ENCODE data around the gene MAGI3. TPM values are rescaled to one million over a fixed set of nuclear protein-coding genes. Genes with fewer than 3 reads are reported as not detected.
"Not testable (repeated sequence)": the region's sequence is repeated elsewhere in the genome, so short reads cannot be mapped to it uniquely, and the experiment has no call there.

Gene MAGI3
- total and polyA plus RNA-seq, 5 donors from 2014 or later = 1.4 to 4.9 (median 2.5) TPM

- peaks cover 3 to 54% (median 12%) of the 10 kb centered on the region in 7 donors for H3K9me3 Mint-ChIP-seq
These were observed 94.8 kb downstream of the MAGI3 start for GRCh38 chr1:113485131-113485530.

GRCh38 chr1:113488576-113489177 lies 98.4 kb downstream of the MAGI3 start:
- no peak overlapping the region for H3K4me3 Mint-ChIP-seq
- ATAC-seq (ENCODE audit: low read depth in 2 of 2) (no peak), DNase-seq (no peak)
- H3K27me3 ChIP-seq (ENCODE audit: control insufficient read depth, insufficient read depth, low read length) = no peaks in the 10 kb centered on the region
- peaks cover 3 to 65% (median 24%) of the 10 kb centered on the region in 7 donors for H3K9me3 Mint-ChIP-seq
- peaks cover 11% of the 10 kb centered on the region for H3K27me3 Mint-ChIP-seq
- no peak overlapping the region for H3K27ac ChIP-seq (ENCODE audit: insufficient read depth, low read length, poor library complexity, severe bottlenecking)
- H3K27ac Mint-ChIP-seq = no peak overlapping the region
- H3K36me3 Mint-ChIP-seq = peaks cover 4% of the 10 kb centered on the region
- H3K9me3 ChIP-seq (ENCODE audit: control insufficient read depth in 2 of 2, low read length in 2 of 2) = peaks cover 18 to 38% of the 10 kb centered on the region in 2 experiments
- H3K36me3 ChIP-seq (ENCODE audit: control insufficient read depth, insufficient read depth, low read length) = no peaks in the 10 kb centered on the region
- H3K4me3 ChIP-seq (ENCODE audit: low read depth, low read length) = no peak overlapping the region
- no peaks in the 10 kb centered on the region for H3K4me1 ChIP-seq (ENCODE audit: control insufficient read depth, insufficient read depth, low read length, poor library complexity, severe bottlenecking)
- H3K4me1 Mint-ChIP-seq = peaks cover 0 to 2% (median 0%) of the 10 kb centered on the region in 4 donors

More at GRCh38 chr1:113485131-113485530, 94.8 kb downstream of the MAGI3 start:
- H3K4me3 ChIP-seq (ENCODE audit: low read depth, low read length); H3K36me3 Mint-ChIP-seq; H3K4me1 Mint-ChIP-seq; H3K4me1 ChIP-seq (ENCODE audit: control insufficient read depth, insufficient read depth, low read length, poor library complexity, severe bottlenecking); H3K27ac ChIP-seq (ENCODE audit: insufficient read depth, low read length, poor library complexity, severe bottlenecking); H3K4me3 Mint-ChIP-seq; H3K27ac Mint-ChIP-seq; H3K36me3 ChIP-seq (ENCODE audit: control insufficient read depth, insufficient read depth, low read length); DNase-seq; ATAC-seq (ENCODE audit: low read depth in 2 of 2); H3K27me3 ChIP-seq (ENCODE audit: control insufficient read depth, insufficient read depth, low read length): not testable (repeated sequence)
- H3K27me3 Mint-ChIP-seq = peaks cover 11% of the 10 kb centered on the region
- peaks cover 12 to 20% of the 10 kb centered on the region in 2 experiments for H3K9me3 ChIP-seq (ENCODE audit: control insufficient read depth in 2 of 2, low read length in 2 of 2)

GRCh38 chr1:113490384-113490783 lies 100.1 kb downstream of the MAGI3 start:
- Histone ChIP-seq H3K27ac (ENCODE audit: insufficient read depth, low read length, poor library complexity, severe bottlenecking) (no peak overlapping the region), H3K27me3 (ENCODE audit: control insufficient read depth, insufficient read depth, low read length) (no peaks in the 10 kb centered on the region), H3K9me3 (ENCODE audit: control insufficient read depth in 2 of 2, low read length in 2 of 2) (peaks cover 17 to 44% of the 10 kb centered on the region in 2 experiments), H3K4me3 (ENCODE audit: low read depth, low read length) (no peak overlapping the region), H3K4me1 (ENCODE audit: control insufficient read depth, insufficient read depth, low read length, poor library complexity, severe bottlenecking) (no peaks in the 10 kb centered on the region), H3K36me3 (ENCODE audit: control insufficient read depth, insufficient read depth, low read length) (no peaks in the 10 kb centered on the region)
- DNase-seq = no peak
- Mint-ChIP-seq H3K4me1 (no peaks in the 10 kb centered on the region), H3K27me3 (peaks cover 11% of the 10 kb centered on the region), H3K4me3 (peak overlapping the region in 1 of 4 donors; percentile 26), H3K36me3 (peaks cover 7% of the 10 kb centered on the region), H3K27ac (no peak overlapping the region), H3K9me3 (peaks cover 4 to 61% (median 22%) of the 10 kb centered on the region in 7 donors)
- ATAC-seq (ENCODE audit: low read depth in 2 of 2) = no peak

- Histone ChIP-seq H3K27ac (ENCODE audit: insufficient read depth, low read length, poor library complexity, severe bottlenecking) (no peak overlapping the region), H3K4me3 (ENCODE audit: low read depth, low read length) (no peak overlapping the region), H3K9me3 (ENCODE audit: control insufficient read depth in 2 of 2, low read length in 2 of 2) (peaks cover 17 to 44% of the 10 kb centered on the region in 2 experiments), H3K4me1 (ENCODE audit: control insufficient read depth, insufficient read depth, low read length, poor library complexity, severe bottlenecking) (no peaks in the 10 kb centered on the region), H3K36me3 (ENCODE audit: control insufficient read depth, insufficient read depth, low read length) (no peaks in the 10 kb centered on the region), H3K27me3 (ENCODE audit: control insufficient read depth, insufficient read depth, low read length) (no peaks in the 10 kb centered on the region)
- Mint-ChIP-seq H3K36me3 (peaks cover 3% of the 10 kb centered on the region), H3K4me3 (no peak overlapping the region), H3K4me1 (no peaks in the 10 kb centered on the region), H3K27ac (no peak overlapping the region), H3K9me3 (peaks cover 4 to 53% (median 16%) of the 10 kb centered on the region in 7 donors), H3K27me3 (peaks cover 11% of the 10 kb centered on the region)
- DNase-seq = no peak
- no peak for ATAC-seq (ENCODE audit: low read depth in 2 of 2)
These were observed 103.2 kb downstream of the MAGI3 start for GRCh38 chr1:113493533-113493932.

GRCh38 chr1:113505357-113505756 lies 115.0 kb downstream of the MAGI3 start:
- Histone ChIP-seq H3K9me3 (ENCODE audit: control insufficient read depth in 2 of 2, low read length in 2 of 2) (peaks cover 0 to 1% of the 10 kb centered on the region in 2 experiments), H3K27ac (ENCODE audit: insufficient read depth, low read length, poor library complexity, severe bottlenecking) (no peak overlapping the region), H3K4me3 (ENCODE audit: low read depth, low read length) (no peak overlapping the region), H3K4me1 (ENCODE audit: control insufficient read depth, insufficient read depth, low read length, poor library complexity, severe bottlenecking) (no peaks in the 10 kb centered on the region), H3K36me3 (ENCODE audit: control insufficient read depth, insufficient read depth, low read length) (no peaks in the 10 kb centered on the region), H3K27me3 (ENCODE audit: control insufficient read depth, insufficient read depth, low read length) (no peaks in the 10 kb centered on the region)
- H3K27ac Mint-ChIP-seq = no peak overlapping the region
- H3K4me1 Mint-ChIP-seq = no peaks in the 10 kb centered on the region
- ATAC-seq (ENCODE audit: low read depth in 2 of 2) (no peak), DNase-seq (no peak)
- H3K27me3 Mint-ChIP-seq = peaks cover 6% of the 10 kb centered on the region
- no peaks in the 10 kb centered on the region for H3K36me3 Mint-ChIP-seq
- H3K9me3 Mint-ChIP-seq = peaks cover 0 to 9% (median 2%) of the 10 kb centered on the region in 7 donors
- no peak overlapping the region for H3K4me3 Mint-ChIP-seq

- H3K27me3 Mint-ChIP-seq = peaks cover 6% of the 10 kb centered on the region
- DNase-seq = no peak
- no peak overlapping the region for H3K4me3 Mint-ChIP-seq
- Histone ChIP-seq H3K4me3 (ENCODE audit: low read depth, low read length) (no peak overlapping the region), H3K4me1 (ENCODE audit: control insufficient read depth, insufficient read depth, low read length, poor library complexity, severe bottlenecking) (no peaks in the 10 kb centered on the region), H3K27me3 (ENCODE audit: control insufficient read depth, insufficient read depth, low read length) (no peaks in the 10 kb centered on the region), H3K27ac (ENCODE audit: insufficient read depth, low read length, poor library complexity, severe bottlenecking) (no peak overlapping the region), H3K36me3 (ENCODE audit: control insufficient read depth, insufficient read depth, low read length) (no peaks in the 10 kb centered on the region), H3K9me3 (ENCODE audit: control insufficient read depth in 2 of 2, low read length in 2 of 2) (peaks cover 14 to 17% of the 10 kb centered on the region in 2 experiments)
- H3K27ac Mint-ChIP-seq = no peak overlapping the region
- H3K36me3 Mint-ChIP-seq = no peaks in the 10 kb centered on the region
- no peaks in the 10 kb centered on the region for H3K4me1 Mint-ChIP-seq
- peaks cover 0 to 17% (median 13%) of the 10 kb centered on the region in 7 donors for H3K9me3 Mint-ChIP-seq
- no peak for ATAC-seq (ENCODE audit: low read depth in 2 of 2)
These were observed 117.4 kb downstream of the MAGI3 start for GRCh38 chr1:113507552-113508214.

GRCh38 chr1:113508364-113509164 lies 118.2 kb downstream of the MAGI3 start:
- Histone ChIP-seq H3K27me3 (ENCODE audit: control insufficient read depth, insufficient read depth, low read length) (no peaks in the 10 kb centered on the region), H3K9me3 (ENCODE audit: control insufficient read depth in 2 of 2, low read length in 2 of 2) (peaks cover 14 to 17% of the 10 kb centered on the region in 2 experiments), H3K36me3 (ENCODE audit: control insufficient read depth, insufficient read depth, low read length) (no peaks in the 10 kb centered on the region), H3K27ac (ENCODE audit: insufficient read depth, low read length, poor library complexity, severe bottlenecking) (no peak overlapping the region), H3K4me3 (ENCODE audit: low read depth, low read length) (no peak overlapping the region), H3K4me1 (ENCODE audit: control insufficient read depth, insufficient read depth, low read length, poor library complexity, severe bottlenecking) (no peaks in the 10 kb centered on the region)
- ATAC-seq (ENCODE audit: low read depth in 2 of 2) (no peak), DNase-seq (no peak)
- Mint-ChIP-seq H3K27ac (no peak overlapping the region), H3K4me1 (no peaks in the 10 kb centered on the region), H3K36me3 (no peaks in the 10 kb centered on the region), H3K9me3 (peaks cover 0 to 20% (median 13%) of the 10 kb centered on the region in 7 donors), H3K27me3 (peaks cover 6% of the 10 kb centered on the region), H3K4me3 (no peak overlapping the region)

All from CD4-positive, CD25-positive, alpha-beta regulatory T cell (primary cell).